Chondrocyte (in vitro differentiated cells): Measurements from ENCODE around the gene IRAK1. TPM values are rescaled to one million over a fixed set of nuclear protein-coding genes. Genes with fewer than 3 reads are reported as not detected.

Experiments used
- DNase-seq: peaks from one replicate; pipeline ENCODE4 v3.0.0; 2021; ENCODE audit warnings: mixed read lengths, low spot score
- H3K27ac Mint-ChIP-seq: one replicate; pipeline ENCODE4 v1.8.0; 2021; ENCODE audit warnings: mild to moderate bottlenecking, moderate library complexity, mixed read lengths; ENCODE audit not compliant: unreplicated experiment
- H3K27me3 Mint-ChIP-seq: 2 replicates; pipeline ENCODE4 v1.8.0; 2021; ENCODE audit warnings: low read depth, mixed read lengths
- H3K36me3 Mint-ChIP-seq: 2 replicates; pipeline ENCODE4 v1.8.0; 2021; ENCODE audit warnings: low read depth, mixed read lengths
- H3K4me1 Mint-ChIP-seq: 2 replicates; pipeline ENCODE4 v1.8.0; 2021; ENCODE audit warnings: low read depth, mild to moderate bottlenecking, mixed read lengths
- H3K4me3 Mint-ChIP-seq: one replicate; pipeline ENCODE4 v1.8.0; 2021; ENCODE audit warnings: mild to moderate bottlenecking, moderate library complexity, mixed read lengths; ENCODE audit not compliant: unreplicated experiment
- H3K9me3 Mint-ChIP-seq: 2 replicates; pipeline ENCODE4 v1.8.0; 2021; ENCODE audit warnings: low read depth, mixed read lengths
- CTCF ChIP-seq: fragments of 200-600 bp; sonication (generic); IDR thresholded peaks from 2 replicates; pipeline ENCODE4 v1.5.0; 2021; ENCODE audit warnings: antibody characterized with exemption, mild to moderate bottlenecking, moderate library complexity
- total RNA-seq: library from RNA; stranded (reverse); gene quantifications from 3 replicates; pipeline ENCODE4 v1.2.1, GENCODE V29; 2021

IRAK1 gene
- total RNA-seq, 1 donor from 2014 or later: 104 TPM

- H3K27ac Mint-ChIP-seq: no peak overlapping the region
- H3K4me3 Mint-ChIP-seq: no peak overlapping the region
- H3K9me3 Mint-ChIP-seq: no peaks in the 10 kb centered on the region
- H3K27me3 Mint-ChIP-seq: no peaks in the 10 kb centered on the region
- H3K36me3 Mint-ChIP-seq: peaks cover 6% of the 10 kb centered on the region
- TF ChIP-seq CTCF: no peak
- peaks cover 14% of the 10 kb centered on the region for H3K4me1 Mint-ChIP-seq
- DNase-seq: no peak
These were observed 4.0 kb downstream of the IRAK1 start for GRCh38 chrX:154015581-154016264.

- no peak for TF ChIP-seq CTCF
- H3K36me3 Mint-ChIP-seq: peaks cover 6% of the 10 kb centered on the region
- no peak for DNase-seq
- H3K4me1 Mint-ChIP-seq: peaks cover 9% of the 10 kb centered on the region
- no peaks in the 10 kb centered on the region for H3K27me3 Mint-ChIP-seq
- H3K27ac Mint-ChIP-seq: no peak overlapping the region
- no peaks in the 10 kb centered on the region for H3K9me3 Mint-ChIP-seq
- no peak overlapping the region for H3K4me3 Mint-ChIP-seq
These were observed 5.0 kb downstream of the IRAK1 start for GRCh38 chrX:154014429-154015380.

- Mint-ChIP-seq H3K27me3 (no peaks in the 10 kb centered on the region), H3K4me1 (peaks cover 7% of the 10 kb centered on the region), H3K27ac (no peak overlapping the region), H3K4me3 (no peak overlapping the region), H3K9me3 (no peaks in the 10 kb centered on the region), H3K36me3 (peaks cover 6% of the 10 kb centered on the region)
- DNase-seq: no peak
- TF ChIP-seq CTCF: peak; percentile 95
These were observed 5.9 kb downstream of the IRAK1 start for GRCh38 chrX:154013614-154014360.

- H3K27me3 Mint-ChIP-seq: no peaks in the 10 kb centered on the region
These were observed 6.7 kb downstream of the IRAK1 start for GRCh38 chrX:154013001-154013421.

More at GRCh38 chrX:154013001-154013421, 6.7 kb downstream of the IRAK1 start:
- H3K4me3 Mint-ChIP-seq: no peak overlapping the region
- no peak for TF ChIP-seq CTCF
- H3K4me1 Mint-ChIP-seq: peaks cover 3% of the 10 kb centered on the region
- no peak for DNase-seq
- H3K36me3 Mint-ChIP-seq: peaks cover 8% of the 10 kb centered on the region
- H3K27ac Mint-ChIP-seq: no peak overlapping the region
- H3K9me3 Mint-ChIP-seq: no peaks in the 10 kb centered on the region
